Central memory CD4-positive, alpha-beta T cell (primary cell): Measurements from ENCODE around the gene RAB36.

Source experiments
- DNase-seq: peaks from one replicate; pipeline ENCODE4 v3.0.0; 2022

Gene RAB36

DNA sequence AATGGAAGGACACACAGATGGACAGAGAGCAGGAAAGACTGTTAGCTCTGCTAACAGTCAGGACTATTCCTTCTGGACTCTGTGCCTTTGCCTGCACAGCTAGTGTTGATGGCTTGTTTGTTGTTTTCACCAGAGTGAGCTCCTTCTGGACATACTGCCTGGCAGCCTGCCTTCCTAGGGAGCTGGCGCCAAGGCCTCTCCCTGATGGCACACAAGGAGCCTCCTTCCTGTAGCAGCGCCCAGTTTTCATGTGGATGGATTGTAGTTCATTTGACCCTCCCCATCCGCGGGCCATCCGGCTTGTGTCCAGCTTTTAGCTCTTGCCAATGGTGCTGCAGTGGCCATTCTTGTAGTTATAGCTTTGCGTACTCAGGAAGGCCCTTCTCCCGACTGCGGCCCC, 18.4 kb downstream of the RAB36 start:
- no peak for DNase-seq

DNA sequence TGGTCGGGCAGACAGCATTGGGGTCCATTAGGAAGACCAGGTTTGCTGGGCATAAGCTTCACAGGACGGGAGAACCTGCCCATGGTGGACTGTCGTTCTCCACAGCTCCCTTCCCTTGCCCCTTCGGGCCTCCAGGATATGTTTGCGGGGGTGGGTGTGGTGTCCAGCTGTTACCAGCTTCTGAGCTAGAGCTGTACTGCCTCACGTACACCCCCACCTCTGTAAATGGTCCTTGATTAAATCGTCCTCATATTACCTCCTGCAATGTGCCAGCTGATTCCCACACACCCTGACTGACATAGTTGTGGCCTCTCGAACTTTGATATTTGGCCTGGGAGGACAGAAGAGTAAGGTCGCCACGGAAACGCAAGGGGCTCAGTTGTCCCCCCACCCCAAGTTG, 18.8 kb downstream of the RAB36 start:
- DNase-seq, result no peak

DNA sequence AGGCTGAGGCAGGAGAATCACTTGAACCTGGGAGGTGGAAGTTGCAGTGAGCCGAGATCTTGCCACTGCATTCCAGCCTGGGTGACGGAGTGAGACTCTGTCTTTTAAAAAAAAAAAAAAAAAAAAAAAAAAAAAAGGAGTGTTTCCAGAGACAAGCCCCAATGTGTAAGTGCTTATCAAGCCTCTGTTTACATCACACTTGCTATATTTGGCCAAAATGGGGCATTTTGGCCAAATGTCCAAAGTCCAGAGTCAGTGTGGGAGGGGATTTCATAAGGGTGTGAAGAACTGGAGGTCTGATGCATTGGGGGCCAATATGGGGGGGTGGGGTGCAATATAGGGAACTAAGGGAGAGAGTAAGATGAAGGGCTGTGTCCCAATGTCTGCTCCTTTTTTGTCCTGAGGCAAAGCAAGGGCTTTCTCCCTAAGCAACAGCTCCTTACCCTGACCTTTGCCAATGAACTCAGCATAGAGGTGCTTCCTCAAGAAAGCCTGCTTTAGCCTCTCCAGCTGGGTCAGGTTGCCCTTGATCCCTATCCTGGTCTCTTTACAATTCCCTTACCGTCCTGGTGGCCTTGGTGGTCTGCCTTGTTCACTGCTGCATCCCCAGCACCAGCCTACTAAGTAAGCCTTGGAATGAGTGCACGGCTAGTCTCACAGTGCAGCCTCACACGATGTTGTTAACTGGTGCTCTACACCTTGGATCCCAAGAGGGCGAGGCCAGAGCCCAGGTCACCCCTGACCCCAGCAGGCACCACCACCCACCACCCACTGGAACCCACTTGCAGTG, 21.0 kb downstream of the RAB36 start:
- DNase-seq, result no peak

DNA sequence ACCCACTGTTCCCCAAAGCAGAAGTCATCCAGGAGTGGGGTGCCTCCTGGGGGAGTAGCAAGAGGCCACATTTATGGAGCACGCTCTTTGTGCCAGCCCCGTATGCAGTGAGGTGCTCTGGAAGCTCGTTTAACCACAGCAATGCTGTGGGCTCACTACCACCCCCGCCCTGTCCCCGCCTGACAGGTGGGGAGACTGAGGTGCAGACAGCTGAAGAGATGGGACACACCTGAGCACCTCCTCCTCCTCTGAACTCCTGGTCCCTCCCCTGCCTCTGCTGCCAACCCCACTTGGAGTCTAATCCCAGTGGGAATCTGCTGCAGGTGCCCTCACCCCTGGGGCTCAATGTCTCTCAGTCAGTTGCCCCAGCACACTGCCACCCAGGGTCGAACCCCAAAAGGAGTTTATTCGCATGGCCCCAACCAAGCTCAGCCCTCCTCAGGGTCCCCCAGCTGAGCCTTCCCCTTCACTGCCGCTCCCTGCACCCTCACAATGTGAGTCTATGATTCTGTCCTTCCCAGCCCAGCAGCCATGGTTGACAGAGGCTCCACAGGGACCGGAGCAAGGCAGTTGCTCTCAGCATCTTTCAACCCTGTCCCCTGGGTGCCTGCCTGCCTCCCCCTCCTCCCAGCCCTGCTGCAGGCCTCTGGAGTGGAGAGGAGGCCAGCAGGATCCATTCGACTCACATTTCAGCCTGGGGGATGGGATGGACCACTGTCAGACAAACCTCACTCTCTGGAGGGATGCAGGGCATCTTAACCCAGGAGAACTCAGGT, 21.8 kb downstream of the RAB36 start:
- DNase-seq, result no peak

DNA sequence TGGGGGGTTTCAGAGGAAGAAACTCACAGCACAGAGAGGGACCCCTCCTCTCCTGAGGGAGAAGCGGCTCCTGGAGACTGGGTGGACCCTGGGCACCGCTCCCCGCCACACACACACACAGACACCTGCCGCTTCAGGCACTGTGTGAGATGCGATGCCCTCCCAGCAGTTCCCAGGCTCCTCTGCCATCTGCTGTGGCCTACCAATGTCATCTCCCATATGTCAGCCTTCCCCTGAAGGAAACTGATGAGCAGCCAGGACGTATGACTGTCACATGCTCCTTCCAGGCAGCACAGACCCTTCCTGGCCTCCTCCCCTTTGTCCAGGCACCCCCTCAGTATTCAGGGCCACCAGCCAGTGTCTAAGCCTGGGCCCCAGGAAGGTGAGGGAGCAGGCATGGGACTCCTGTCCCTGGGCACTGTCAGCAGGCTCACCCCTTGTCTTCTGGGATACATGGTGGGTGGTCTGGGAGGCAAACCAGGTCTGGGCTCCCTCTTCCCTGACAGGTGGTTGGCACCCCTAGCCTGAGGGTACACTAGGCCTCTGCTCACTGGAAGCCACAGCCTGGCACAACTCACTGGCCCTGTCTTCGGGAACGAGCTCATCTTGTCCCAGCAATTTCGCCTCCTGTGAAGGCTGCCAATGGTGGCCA, 23.2 kb downstream of the RAB36 start:
- no peak for DNase-seq

DNA sequence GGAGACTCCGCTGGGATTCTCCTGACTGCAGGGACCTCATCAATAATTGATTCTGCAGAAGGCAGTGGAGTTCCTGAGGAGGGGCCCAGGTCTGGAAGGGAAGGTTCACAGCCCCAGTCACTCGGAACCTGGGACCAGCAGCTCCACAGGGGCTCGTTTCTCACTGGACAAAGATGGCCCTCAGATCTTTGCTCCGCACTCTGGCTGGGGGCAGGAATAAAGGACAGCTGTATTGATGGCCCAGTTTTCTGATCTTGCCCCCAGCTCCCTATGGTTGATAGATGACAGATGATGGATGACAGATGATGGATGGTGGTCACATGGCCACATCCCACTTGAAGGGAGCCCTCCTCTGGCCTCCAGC, 23.7 kb downstream of the RAB36 start:
- no peak for DNase-seq

DNA sequence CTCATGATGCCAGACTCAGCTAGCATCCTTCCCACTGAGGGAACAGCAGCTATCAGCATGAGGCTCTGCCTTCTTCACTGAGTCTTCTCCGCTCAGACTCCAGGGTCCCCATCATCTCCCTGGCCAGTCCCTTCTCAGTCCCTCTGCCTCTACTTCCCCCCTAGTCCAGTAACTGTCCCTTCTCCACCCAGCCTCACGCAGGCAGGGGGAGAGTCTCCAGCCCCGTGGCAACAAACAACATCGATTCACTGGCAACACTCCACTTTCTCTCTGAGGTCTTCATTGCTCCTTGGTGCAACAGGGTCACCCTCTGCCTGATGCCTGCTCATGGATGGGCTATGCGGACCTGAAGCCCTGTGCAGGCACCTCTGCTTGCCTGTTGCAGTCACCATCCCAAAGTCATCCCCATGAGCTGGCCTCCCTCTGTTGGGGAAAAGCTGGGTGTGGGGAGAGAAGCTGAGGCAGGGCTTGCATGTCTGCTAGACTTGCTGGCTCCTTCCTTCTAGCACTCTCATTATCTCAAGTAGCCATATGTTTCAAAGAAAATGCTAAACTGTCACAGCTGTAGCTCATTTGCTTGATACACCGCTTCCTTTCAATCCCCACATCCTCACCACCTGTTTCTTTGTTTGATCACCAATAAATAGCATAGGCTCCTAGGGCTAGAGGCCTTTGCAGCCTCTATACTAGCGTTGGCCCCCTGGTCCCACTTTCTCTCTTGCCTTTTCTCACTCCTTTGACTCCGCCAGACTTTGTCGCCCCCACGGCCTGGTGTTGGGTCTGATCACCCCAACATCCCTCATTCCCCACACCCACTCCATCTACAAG, 30.8 kb downstream of the RAB36 start:
- no peak for DNase-seq

DNA sequence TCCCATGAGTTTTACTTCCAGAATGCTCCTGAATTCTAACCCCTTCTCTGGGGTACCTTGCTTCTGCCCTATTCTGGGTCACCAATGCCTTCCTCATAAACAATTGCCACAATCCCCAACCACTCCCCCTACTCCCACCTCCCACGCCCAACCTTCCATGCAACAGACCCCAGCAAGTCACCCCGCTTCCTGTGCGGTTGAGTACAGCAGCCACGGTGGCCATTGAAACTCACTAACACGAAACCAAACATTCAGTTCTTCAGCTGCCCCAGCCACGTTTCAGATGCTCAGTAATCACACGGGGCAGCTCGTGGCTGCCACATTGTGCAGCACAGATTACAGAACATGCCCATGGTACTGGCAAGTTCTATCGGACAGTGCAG, 31.4 kb downstream of the RAB36 start:
- no peak for DNase-seq

DNA sequence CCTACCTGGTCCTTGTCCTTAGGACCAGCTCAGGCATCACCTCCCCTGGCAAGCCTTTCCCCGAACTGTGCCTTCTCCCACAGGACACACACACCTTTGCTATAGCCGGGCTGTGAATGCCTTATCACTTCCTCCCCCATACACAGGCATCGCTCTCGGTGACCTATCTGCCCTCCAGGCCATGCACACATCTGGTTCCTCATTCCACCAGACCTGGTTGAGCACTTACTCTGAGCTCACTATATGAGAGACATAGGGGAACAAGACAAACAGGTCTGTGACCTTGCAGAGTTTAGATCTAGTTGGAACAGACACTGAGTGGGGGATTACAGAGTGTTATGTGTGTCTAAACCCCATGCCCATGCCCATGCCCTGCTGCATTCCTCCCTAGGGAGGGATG, 31.9 kb downstream of the RAB36 start:
- DNase-seq, result no peak

DNA sequence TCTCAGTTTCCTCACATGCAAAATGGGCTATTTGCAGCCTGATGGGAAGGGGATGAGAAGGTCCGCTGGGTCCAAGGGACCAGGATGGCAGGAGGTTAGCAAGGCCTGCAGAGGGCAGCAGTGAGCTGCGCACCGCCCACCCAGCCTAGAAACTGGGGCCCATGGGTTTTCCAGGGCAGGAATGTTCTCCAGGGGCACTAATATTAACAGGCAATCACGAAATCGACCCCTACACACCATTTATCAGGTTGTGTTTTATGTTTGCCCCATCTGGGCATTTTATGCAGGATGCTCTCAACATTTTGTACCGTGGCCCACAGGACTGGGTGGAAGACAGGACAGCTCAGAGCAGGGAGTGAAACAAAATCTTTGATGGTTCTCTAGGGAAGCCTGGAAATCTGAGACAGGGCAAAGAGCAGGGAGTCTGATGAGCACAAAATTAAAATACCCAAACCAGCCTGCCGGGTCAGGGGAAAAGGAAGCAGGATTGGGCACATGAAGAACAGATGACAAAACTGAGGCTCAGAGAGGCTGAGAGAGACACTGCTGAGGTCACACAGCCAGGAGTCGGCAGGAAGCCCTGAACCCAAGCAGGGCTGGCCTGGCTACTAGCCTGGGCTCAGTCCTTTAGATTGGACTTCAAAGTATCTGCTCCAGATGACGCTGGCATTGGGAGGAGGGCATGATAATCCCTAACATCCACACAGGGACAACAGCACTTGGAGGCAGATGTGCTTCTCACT, 33.4 kb downstream of the RAB36 start:
- peak; percentile 55 for DNase-seq

DNA sequence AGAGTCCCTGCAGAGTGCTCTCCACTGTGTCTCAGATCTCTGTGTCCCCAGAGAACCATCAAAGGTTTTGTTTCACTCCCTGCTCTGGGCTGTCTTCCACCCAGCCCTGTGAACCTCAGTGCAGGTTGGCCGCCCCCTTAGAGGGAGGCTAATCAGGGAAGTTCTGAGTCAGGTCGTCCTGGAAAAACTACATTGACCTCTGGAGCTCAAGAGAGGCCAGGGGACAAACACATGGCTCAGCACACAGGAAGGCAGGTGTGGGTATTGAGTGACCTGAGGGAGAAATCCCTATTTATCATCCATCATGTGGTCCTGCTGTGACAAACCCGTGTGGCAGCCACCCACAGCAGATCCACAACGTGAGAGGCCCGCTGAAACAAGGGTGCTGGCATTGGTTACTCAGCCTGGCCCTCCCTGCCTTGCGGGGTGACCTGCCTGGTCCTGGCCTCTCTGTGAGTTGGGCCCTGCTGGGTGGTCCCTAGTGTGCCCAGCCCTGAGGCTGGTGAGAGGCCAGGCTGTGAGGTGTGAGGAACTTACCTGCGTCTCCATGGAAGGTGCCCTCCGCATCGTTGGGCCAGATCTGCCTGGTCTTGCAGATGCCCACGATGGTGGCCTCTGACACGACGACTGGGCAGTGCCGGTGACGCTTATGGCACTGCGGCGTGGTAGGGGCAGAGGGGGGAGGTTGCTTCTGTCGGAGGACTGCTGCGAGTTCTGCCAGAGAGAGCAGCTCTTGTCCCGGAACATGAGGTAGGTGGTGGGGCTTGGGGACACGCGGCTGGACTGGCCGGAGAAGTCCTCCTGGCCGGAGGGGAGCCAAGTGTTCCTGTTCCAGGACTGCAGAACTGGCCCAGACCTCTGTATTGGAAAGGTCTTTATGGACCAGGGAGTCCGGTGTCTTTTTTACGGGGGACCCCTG, 34.4 kb downstream of the RAB36 start:
- DNase-seq, result no peak

DNA sequence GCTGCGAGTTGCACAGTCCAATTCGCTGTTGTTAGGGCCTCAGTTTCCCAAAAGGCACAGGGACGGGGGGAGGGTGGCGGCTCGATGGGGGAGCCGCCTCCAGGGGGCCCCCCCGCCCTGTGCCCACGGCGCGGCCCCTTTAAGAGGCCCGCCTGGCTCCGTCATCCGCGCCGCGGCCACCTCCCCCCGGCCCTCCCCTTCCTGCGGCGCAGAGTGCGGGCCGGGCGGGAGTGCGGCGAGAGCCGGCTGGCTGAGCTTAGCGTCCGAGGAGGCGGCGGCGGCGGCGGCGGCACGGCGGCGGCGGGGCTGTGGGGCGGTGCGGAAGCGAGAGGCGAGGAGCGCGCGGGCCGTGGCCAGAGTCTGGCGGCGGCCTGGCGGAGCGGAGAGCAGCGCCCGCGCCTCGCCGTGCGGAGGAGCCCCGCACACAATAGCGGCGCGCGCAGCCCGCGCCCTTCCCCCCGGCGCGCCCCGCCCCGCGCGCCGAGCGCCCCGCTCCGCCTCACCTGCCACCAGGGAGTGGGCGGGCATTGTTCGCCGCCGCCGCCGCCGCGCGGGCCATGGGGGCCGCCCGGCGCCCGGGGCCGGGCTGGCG, 35.1 kb downstream of the RAB36 start, which contains the start of gene BCR:
TSS of gene BCR (plus strand) at position 209 of the 592 bp plus-strand sequence. CDS start 452 bp downstream, outside the sequence.
- DNase-seq, result peak; percentile 57

DNA sequence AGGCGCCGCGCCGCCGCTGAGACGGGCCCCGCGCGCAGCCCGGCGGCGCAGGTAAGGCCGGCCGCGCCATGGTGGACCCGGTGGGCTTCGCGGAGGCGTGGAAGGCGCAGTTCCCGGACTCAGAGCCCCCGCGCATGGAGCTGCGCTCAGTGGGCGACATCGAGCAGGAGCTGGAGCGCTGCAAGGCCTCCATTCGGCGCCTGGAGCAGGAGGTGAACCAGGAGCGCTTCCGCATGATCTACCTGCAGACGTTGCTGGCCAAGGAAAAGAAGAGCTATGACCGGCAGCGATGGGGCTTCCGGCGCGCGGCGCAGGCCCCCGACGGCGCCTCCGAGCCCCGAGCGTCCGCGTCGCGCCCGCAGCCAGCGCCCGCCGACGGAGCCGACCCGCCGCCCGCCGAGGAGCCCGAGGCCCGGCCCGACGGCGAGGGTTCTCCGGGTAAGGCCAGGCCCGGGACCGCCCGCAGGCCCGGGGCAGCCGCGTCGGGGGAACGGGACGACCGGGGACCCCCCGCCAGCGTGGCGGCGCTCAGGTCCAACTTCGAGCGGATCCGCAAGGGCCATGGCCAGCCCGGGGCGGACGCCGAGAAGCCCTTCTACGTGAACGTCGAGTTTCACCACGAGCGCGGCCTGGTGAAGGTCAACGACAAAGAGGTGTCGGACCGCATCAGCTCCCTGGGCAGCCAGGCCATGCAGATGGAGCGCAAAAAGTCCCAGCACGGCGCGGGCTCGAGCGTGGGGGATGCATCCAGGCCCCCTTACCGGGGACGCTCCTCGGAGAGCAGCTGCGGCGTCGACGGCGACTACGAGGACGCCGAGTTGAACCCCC, 35.8 kb downstream of the RAB36 start:
- peak; percentile 39 for DNase-seq

DNA sequence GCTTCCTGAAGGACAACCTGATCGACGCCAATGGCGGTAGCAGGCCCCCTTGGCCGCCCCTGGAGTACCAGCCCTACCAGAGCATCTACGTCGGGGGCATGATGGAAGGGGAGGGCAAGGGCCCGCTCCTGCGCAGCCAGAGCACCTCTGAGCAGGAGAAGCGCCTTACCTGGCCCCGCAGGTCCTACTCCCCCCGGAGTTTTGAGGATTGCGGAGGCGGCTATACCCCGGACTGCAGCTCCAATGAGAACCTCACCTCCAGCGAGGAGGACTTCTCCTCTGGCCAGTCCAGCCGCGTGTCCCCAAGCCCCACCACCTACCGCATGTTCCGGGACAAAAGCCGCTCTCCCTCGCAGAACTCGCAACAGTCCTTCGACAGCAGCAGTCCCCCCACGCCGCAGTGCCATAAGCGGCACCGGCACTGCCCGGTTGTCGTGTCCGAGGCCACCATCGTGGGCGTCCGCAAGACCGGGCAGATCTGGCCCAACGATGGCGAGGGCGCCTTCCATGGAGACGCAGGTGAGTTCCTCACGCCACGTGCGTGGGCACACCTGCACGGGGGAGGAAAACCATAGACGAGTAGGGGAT, 36.5 kb downstream of the RAB36 start:
- DNase-seq, result no peak

DNA sequence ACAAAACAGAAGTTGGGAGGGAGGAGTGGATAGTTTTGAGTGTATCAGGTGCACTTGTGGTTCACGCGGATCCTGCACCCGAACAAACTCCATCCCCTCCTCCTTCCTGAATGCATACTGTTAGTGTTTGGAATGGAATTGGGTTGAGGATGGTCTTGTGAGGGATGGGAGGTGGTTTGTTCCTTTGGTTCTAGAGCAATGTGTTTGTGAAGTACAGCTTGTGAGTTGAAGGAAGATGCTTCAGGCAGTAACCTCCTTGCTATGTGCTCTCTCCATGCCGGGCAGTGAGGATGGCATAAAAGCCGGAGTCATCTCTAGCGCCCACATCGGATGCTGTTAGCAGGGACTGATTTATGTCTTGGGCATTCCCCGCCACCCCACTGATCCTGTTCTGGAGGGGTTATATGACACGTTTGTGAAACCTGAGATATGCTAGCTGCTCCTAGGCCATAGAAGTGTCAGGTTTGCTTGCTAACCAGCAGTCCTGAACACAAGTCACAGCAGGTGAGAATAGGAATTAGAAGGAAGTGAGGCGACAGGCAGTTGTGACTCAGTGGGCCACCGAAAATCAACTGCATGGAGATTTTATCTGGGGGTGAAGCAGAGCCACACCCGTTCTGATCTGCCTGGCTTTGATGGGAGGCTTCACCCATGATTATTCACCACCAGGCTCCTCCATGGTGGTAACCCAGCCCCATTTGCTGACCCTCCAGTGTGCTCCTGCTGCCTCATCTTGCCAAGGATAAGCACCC, 37.2 kb downstream of the RAB36 start:
- peak; percentile 40 for DNase-seq

DNA sequence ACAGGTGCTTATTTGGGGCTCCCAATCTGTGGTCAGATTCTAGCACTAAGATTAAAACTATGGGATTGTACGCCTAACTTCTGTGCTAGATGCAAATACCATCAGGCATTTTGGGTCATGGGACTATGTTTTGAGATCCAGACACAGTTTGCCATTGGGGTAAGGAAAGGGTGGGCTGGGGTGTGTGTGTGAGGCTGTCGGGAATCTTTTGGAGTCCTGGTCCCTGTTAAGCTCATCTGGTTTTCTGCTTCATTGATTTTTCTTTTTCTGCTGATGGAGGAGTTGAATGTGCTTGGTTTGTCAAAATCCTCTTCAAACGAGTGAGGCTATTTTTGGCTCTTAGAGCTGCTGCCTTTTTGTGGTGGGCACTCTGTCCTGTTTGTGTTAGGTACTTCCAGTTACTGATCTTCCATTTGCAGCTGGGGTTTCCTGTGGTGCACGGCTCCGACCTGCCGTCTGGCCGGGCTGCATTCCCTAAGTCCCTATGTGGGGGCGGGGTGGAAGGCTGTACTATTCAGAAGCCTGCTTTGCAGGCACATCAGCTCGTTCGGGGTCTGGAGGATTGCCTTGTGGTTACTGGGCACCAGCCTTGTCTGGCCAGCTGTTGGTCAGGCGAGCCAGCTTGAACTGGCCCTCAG, 37.9 kb downstream of the RAB36 start:
- no peak for DNase-seq

DNA sequence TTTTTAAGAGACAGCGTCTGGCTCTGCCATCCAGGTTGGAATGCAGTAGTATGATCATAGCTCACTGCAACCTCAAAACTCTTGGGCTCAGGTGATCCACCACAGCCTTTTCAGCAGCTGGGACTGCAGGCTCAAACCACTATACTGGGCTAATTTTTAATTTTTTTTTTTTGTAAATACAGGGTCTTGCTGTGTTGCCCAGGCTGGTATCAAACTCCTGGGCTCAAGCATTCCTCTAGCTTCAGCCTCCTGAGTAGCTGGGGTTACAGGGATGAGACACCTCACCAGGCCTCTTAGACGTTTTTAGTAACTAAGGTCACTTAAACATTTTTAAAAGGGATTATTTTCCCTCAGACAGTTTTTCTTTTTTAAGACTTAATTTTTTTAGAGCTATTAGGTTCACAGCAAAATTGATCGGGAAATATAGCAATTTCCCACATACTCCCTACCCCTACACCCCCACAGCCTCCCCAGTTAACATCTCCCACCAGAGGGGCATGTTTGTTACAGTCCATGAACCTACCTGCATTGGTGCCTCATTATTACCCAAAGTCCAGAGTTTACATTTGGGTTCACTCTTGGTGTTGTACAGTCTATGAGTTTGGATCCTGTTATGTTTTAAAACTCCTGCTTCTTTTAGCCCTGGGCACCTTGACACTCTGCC, 39.0 kb downstream of the RAB36 start:
- DNase-seq, result no peak
